Endothelial cell of umbilical vein (primary cell): ENCODE data around the gene FHOD3. TPM values are rescaled to one million over a fixed set of nuclear protein-coding genes. Genes with fewer than 3 reads are reported as not detected.

ENCODE experiments used
- BruUV-seq: library from RNA; stranded (reverse); fragments of 400-500 nt; replicated peaks from 2 replicates; lab custom pipeline; 2021; lab: Mats Ljungman, UMichigan
- CTCF ChIA-PET: fragments of 300-600, 350-600 bp; sonication (Branson Sonifier 250); formaldehyde crosslinking; loops from one replicate; lab custom pipeline; 2021; ENCODE audit warnings: antibody characterized with exemption, inconsistent platforms; lab: Charles Lee
- POLR2A ChIA-PET: fragments of 300-600, 350-600 bp; sonication (Branson Sonifier 250); formaldehyde crosslinking; loops from one replicate; lab custom pipeline; 2021; ENCODE audit warnings: antibody characterized with exemption, inconsistent platforms; lab: Charles Lee
- DNase-seq: peaks from one replicate; pipeline ENCODE4 v3.0.0-alpha.2; 2011; ENCODE audit warnings: low read depth, low spot score
- FAIRE-seq: peaks from 2 replicates; lab custom pipeline; 2011; peaks lifted over from hg19 to GRCh38; lab: Jason Lieb, UNC
- H2AFZ ChIP-seq: 2 replicates; pipeline ENCODE4 v1.6.0; 2012; ENCODE audit warnings: low read depth, low read length, control low read depth, inconsistent platforms
- H3K27ac ChIP-seq: 2 replicates; pipeline ENCODE4 v1.5.1; 2011; ENCODE audit warnings: low read depth, mild to moderate bottlenecking, control low read depth, low read length, moderate library complexity; ENCODE audit not compliant: insufficient read depth
- H3K27me3 ChIP-seq, 2 experiments: 2 replicates each; pipeline versions ENCODE4 v1.6.0 to v1.6.1; 2011; ENCODE audit warnings: low read length in 2 of 2, mixed read lengths in 1 of 2; ENCODE audit not compliant: control insufficient read depth in 2 of 2, insufficient read depth in 2 of 2
- H3K36me3 ChIP-seq, 2 experiments: 2 replicates in 1 of 2; 3 replicates in 1 of 2; pipeline ENCODE4 v1.5.1; 2011; ENCODE audit warnings: low read length in 2 of 2, mild to moderate bottlenecking in 1 of 2, moderate library complexity in 1 of 2; ENCODE audit not compliant: control insufficient read depth in 2 of 2, insufficient read depth in 2 of 2; ENCODE audit errors: extremely low read depth in 1 of 2
- H3K4me1 ChIP-seq: 3 replicates; pipeline ENCODE4 v1.5.1; 2011; ENCODE audit warnings: mild to moderate bottlenecking, low read length; ENCODE audit not compliant: control insufficient read depth, insufficient read depth; ENCODE audit errors: extremely low read depth
- H3K4me2 ChIP-seq: 2 replicates; pipeline ENCODE4 v1.6.1; 2011; ENCODE audit warnings: low read length, control low read depth, mixed read lengths; ENCODE audit not compliant: insufficient read depth
- H3K4me3 ChIP-seq, 3 experiments: fragments of 200-600 bp in 1 of 3; sonication (generic), shearing (Covaris generic) in 1 of 3; replicated peaks in 1 of 3; 2 replicates each; pipeline ENCODE4 v1.5.1; 2011 to 2016; ENCODE audit warnings: control low read depth in 3 of 3, low read length in 3 of 3, mild to moderate bottlenecking in 2 of 3, inconsistent platforms in 1 of 3, low read depth in 1 of 3, moderate library complexity in 1 of 3; ENCODE audit not compliant: insufficient read depth in 1 of 3
- H3K79me2 ChIP-seq: 2 replicates; pipeline ENCODE4 v1.6.0; 2012; ENCODE audit warnings: low read length, inconsistent platforms; ENCODE audit not compliant: control insufficient read depth, insufficient read depth
- H3K9ac ChIP-seq: replicated peaks from 2 replicates; pipeline ENCODE3; 2011; ENCODE audit warnings: low read length, control low read depth; ENCODE audit not compliant: insufficient read depth; ENCODE audit errors: extremely low read depth
- H3K9me1 ChIP-seq: replicated peaks from 3 replicates; pipeline ENCODE4 v1.6.0; 2011; ENCODE audit warnings: mild to moderate bottlenecking, low read length; ENCODE audit not compliant: control insufficient read depth, insufficient read depth; ENCODE audit errors: extremely low read depth
- H3K9me3 ChIP-seq: replicated peaks from 2 replicates; pipeline ENCODE4 v1.5.1; 2012; ENCODE audit warnings: low read length, inconsistent platforms; ENCODE audit not compliant: control insufficient read depth, insufficient read depth
- H4K20me1 ChIP-seq: replicated peaks from 2 replicates; pipeline ENCODE3; 2011; ENCODE audit warnings: mild to moderate bottlenecking, low read length; ENCODE audit not compliant: control insufficient read depth, insufficient read depth; ENCODE audit errors: extremely low read depth
- CTCF ChIP-seq, 2 donors: IDR thresholded peaks; 1 replicate in 1 of 2; 2 replicates in 1 of 2; pipeline ENCODE4 v1.5.1; 2011; ENCODE audit warnings: low read length in 2 of 2, mild to moderate bottlenecking in 2 of 2, moderate library complexity in 2 of 2, control low read depth in 1 of 2, inconsistent platforms in 1 of 2, low read depth in 1 of 2; ENCODE audit not compliant: insufficient read depth in 1 of 2; ENCODE audit errors: extremely low read depth in 1 of 2
- FOS ChIP-seq: IDR thresholded peaks from 2 replicates; pipeline ENCODE4 v1.6.1; 2011; ENCODE audit warnings: mild to moderate bottlenecking, low read length, moderate library complexity, borderline replicate concordance; ENCODE audit not compliant: insufficient read depth
- GATA2 ChIP-seq: IDR thresholded peaks from 2 replicates; pipeline ENCODE4 v1.7.0; 2011; ENCODE audit warnings: low read depth, mild to moderate bottlenecking, moderate library complexity, mixed read lengths, low read length; ENCODE audit not compliant: insufficient read length, insufficient read depth
- JUN ChIP-seq: IDR thresholded peaks from 2 replicates; pipeline ENCODE4 v1.6.1; 2011; ENCODE audit warnings: borderline replicate concordance, low read depth; ENCODE audit not compliant: insufficient read length, insufficient read depth
- POLR2A ChIP-seq: IDR thresholded peaks from 2 replicates; pipeline ENCODE4 v1.6.1; 2012; ENCODE audit warnings: low read depth, mild to moderate bottlenecking, control low read depth, low read length
- dilution Hi-C: fragments of 300-500 bp; cut with MboI; formaldehyde crosslinking; loops from one replicate; pipeline ENCODE4 v1.15.0; 2019; ENCODE audit warnings: low sequenced_read_pairs; ENCODE audit not compliant: extremely low pct_ligation_motif_present
- intact Hi-C: fragments of 100-400 bp; cut with micrococcal nuclease; formaldehyde crosslinking; loops from one replicate; pipeline ENCODE4 v1.10.0; 2022
- polyA plus RNA-seq, 4 experiments: library from polyadenylated mRNA; depleted of rRNA in 3 of 4; stranded (reverse) in 3 of 4; unstranded in 1 of 4; fragments of >200 nt; gene quantifications; 2 replicates each; pipeline versions ENCODE4 v1.2.1 to v1.2.3, GENCODE V29; 2011 to 2012; ENCODE audit warnings: missing spikeins in 1 of 4
- total RNA-seq: library from RNA; stranded (reverse); gene quantifications from 2 replicates; pipeline ENCODE4 v1.2.3, GENCODE V29; 2021

The FHOD3 gene
- total and polyA plus RNA-seq, 2 donors (not counting 3 experiments of a cell fraction or from before 2014, with no cell fraction given), result 0.06 to 1.5 TPM

DNA sequence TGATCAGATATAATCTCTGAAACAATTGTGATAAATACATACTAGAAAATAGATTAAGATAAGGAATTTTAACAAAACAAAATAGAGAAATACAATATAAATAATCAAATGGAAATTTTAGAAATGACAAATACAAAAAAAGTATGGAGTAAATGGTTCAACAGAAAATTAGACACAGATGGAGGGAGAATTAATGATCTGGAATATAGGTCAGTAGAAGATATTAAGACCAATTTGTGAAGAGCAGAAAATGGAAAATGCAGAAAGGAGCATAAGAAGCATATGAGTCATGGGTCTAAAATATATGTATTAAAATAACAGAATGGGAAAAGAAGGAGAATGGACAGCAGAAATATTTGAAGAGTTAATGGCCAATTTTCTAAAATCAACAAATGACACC is 44.4 kb downstream of the FHOD3 start:
- no peak overlapping the region for H3K9ac ChIP-seq
- ChIA-PET POLR2A (no interaction called here), CTCF (no interaction called here)
- no peaks in the 10 kb centered on the region for H3K9me3 ChIP-seq
- H3K27me3 ChIP-seq, result no peaks in the 10 kb centered on the region
- H3K79me2 ChIP-seq, result no peaks in the 10 kb centered on the region
- BruUV-seq, result no TSS peak
- no peaks in the 10 kb centered on the region for H3K4me1 ChIP-seq
- no peaks in the 10 kb centered on the region for H3K36me3 ChIP-seq
- no peak overlapping the region for H3K27ac ChIP-seq
- dilution Hi-C loops (no loop called here), intact Hi-C loops (no loop called here)
- FAIRE-seq, result no peak
- DNase-seq, result no peak
- no peaks in the 10 kb centered on the region for H3K9me1 ChIP-seq
- H2AFZ ChIP-seq, result no peak overlapping the region
- TF ChIP-seq JUN (no peak), POLR2A (no peak)
- no peak overlapping the region for H3K4me2 ChIP-seq
- H3K4me3 ChIP-seq, result no peak overlapping the region
- no peaks in the 10 kb centered on the region for H4K20me1 ChIP-seq

DNA sequence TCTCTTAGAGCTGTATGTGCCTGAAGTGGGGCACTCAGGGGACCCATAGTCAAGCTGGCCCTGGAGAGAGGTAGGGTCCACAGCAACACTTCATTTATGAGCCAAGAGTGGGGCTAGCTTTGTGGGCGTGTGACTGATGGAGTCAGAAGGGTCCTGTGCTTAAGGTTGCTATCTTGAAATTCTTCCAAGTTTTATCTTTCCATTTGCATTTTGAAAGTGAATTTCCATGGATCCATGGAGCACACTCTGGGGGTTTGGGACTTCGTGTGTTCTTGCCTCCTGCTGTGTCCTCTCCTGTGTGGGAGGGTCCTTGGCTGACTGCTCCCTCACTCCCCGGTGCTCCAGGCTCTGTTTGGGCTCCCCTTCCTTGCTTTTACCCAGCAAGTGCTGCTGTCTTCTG is 50.8 kb downstream of the FHOD3 start:
- TF ChIP-seq GATA2 (no peak), FOS (no peak), CTCF (IDR thresholded peaks at IDR 0.05; ENCODE audit: extremely low read depth in 1 of 2, insufficient read depth in 1 of 2, low read depth in 1 of 2, low read length in 2 of 2) (no peak)
- dilution Hi-C loops (no loop called here), intact Hi-C loops (no loop called here)
- Histone ChIP-seq H3K27me3 (no peaks in the 10 kb centered on the region), H3K79me2 (no peaks in the 10 kb centered on the region), H3K9ac (no peak overlapping the region), H3K9me3 (no peaks in the 10 kb centered on the region), H3K9me1 (no peaks in the 10 kb centered on the region), H3K4me3 (no peak overlapping the region), H3K27ac (no peak overlapping the region), H3K4me1 (no peaks in the 10 kb centered on the region), H3K4me2 (no peak overlapping the region), H2AFZ (no peak overlapping the region), H4K20me1 (no peaks in the 10 kb centered on the region), H3K36me3 (no peaks in the 10 kb centered on the region)
- ChIA-PET CTCF (interaction anchor here (1.8 kb wide), 1 partner anchor 11 kb away, joined by 5 read pairs; no protein-coding TSS in a partner anchor), POLR2A (no interaction called here)
- BruUV-seq, result no TSS peak
- FAIRE-seq (no peak), DNase-seq (no peak)
